ENCODE measurements around the gene MFSD11.
"Not testable (repeated sequence)": the region's sequence is repeated elsewhere in the genome, so short reads cannot be mapped to it uniquely, and the experiment has no call there.

MFSD11 gene

GRCh38 chr17:76808326-76808725 is 70.4 kb downstream of the MFSD11 start:
- no peak for DNase-seq

- no peak for DNase-seq
Observed at GRCh38 chr17:76810956-76811355, 73.0 kb downstream of the MFSD11 start.

- no peak for DNase-seq
Observed at GRCh38 chr17:76811834-76812233, 73.9 kb downstream of the MFSD11 start.

- DNase-seq, result no peak
Observed at GRCh38 chr17:76812263-76812662, 74.3 kb downstream of the MFSD11 start.

GRCh38 chr17:76812968-76813367 is 75.0 kb downstream of the MFSD11 start:
- no peak for DNase-seq

GRCh38 chr17:76815907-76816589 is 78.1 kb downstream of the MFSD11 start:
- DNase-seq, result not testable (repeated sequence)

- DNase-seq, result peak; percentile 65
Observed at GRCh38 chr17:76816590-76817135, 78.7 kb downstream of the MFSD11 start.

- DNase-seq, result no peak
Observed at GRCh38 chr17:76820039-76820438, 82.1 kb downstream of the MFSD11 start.

GRCh38 chr17:76820561-76820960 is 82.6 kb downstream of the MFSD11 start:
- no peak for DNase-seq

GRCh38 chr17:76822184-76822778 is 84.4 kb downstream of the MFSD11 start:
- DNase-seq, result no peak

- DNase-seq, result no peak
Observed at GRCh38 chr17:76824093-76824492, 86.2 kb downstream of the MFSD11 start.

GRCh38 chr17:76826330-76827068 is 88.6 kb downstream of the MFSD11 start:
- no peak for DNase-seq

- DNase-seq, result no peak
Observed at GRCh38 chr17:76827736-76828135, 89.8 kb downstream of the MFSD11 start.
